ENCODE results near the gene PLEKHO1.

Gene PLEKHO1

GRCh38 chr1:150173141-150173585 lies 23.4 kb downstream of the PLEKHO1 start:
- POLR2A ChIA-PET, result interaction anchor here (0.5 kb wide), 2 partner anchors 61 to 325 kb away, joined by 3 read pairs; no protein-coding TSS in a partner anchor
- no peak overlapping the region for H3K4me3 ChIP-seq (ENCODE audit: low read depth, low read length)
- no peak for DNase-seq (ENCODE audit: low read depth, low spot score)
- TF ChIP-seq, protein P1, sequence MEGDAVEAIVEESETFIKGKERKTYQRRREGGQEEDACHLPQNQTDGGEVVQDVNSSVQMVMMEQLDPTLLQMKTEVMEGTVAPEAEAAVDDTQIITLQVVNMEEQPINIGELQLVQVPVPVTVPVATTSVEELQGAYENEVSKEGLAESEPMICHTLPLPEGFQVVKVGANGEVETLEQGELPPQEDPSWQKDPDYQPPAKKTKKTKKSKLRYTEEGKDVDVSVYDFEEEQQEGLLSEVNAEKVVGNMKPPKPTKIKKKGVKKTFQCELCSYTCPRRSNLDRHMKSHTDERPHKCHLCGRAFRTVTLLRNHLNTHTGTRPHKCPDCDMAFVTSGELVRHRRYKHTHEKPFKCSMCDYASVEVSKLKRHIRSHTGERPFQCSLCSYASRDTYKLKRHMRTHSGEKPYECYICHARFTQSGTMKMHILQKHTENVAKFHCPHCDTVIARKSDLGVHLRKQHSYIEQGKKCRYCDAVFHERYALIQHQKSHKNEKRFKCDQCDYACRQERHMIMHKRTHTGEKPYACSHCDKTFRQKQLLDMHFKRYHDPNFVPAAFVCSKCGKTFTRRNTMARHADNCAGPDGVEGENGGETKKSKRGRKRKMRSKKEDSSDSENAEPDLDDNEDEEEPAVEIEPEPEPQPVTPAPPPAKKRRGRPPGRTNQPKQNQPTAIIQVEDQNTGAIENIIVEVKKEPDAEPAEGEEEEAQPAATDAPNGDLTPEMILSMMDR (IDR thresholded peaks at IDR 0.05; ENCODE audit: insufficient read depth, low read length, missing control alignments), result no peak
- CTCF ChIA-PET, result interaction anchor here (7.7 to 19.0 kb wide), 4 partner anchors 12 to 107 kb away, joined by 52 to 486 read pairs (median 125); partner anchors contain the start of gene VPS45

DNA sequence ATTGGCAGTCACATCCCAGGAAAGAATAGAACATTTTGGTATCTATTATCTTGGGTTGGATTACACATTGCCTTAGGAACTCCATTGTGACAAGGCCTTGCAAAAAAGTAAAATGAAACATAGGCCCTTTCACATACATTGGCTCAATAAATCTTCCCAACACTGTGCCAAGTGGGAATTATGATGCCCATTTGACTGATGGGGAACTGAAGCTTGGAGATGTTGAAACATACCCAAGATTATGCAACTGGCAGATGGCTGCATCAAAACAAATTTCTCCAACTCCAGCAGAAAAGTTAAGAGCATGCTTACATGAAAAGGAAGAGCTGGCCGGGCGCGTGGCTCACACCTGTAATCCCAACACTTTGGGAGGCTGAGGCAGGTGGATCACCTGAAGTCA lies 26.9 kb downstream of the PLEKHO1 start:
- DNase-seq (ENCODE audit: low read depth, low spot score), result no peak
- CTCF ChIA-PET, result interaction anchor here (1.0 to 11.3 kb wide), 5 partner anchors 8 to 103 kb away, joined by 5 to 106 read pairs (median 19); no protein-coding TSS in a partner anchor
- TF ChIP-seq, protein P1 (IDR thresholded peaks at IDR 0.05; ENCODE audit: insufficient read depth, low read length, missing control alignments), result no peak
- H3K4me3 ChIP-seq (ENCODE audit: low read depth, low read length), result no peak overlapping the region
- POLR2A ChIA-PET, result no interaction called here

DNA sequence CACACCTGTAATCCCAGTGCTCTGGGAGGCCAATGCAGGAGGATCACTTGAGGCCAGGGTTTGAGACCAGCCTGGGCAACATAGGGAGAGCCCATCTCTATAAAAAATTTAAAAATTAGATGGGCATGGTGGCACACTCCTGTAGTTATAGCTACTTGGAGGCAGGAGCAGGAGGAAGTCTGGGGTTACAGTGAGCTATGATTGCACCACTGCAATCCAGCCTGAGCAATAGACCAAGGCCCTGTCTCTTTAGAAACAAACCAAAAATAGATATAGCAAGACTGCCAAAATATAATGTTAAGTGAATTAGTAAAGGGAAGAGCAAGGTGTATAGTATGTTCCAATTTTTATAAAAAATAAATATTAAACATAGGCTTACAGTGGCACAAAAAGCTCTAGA lies 28.8 kb downstream of the PLEKHO1 start:
- CTCF ChIA-PET, result interaction anchor here (0.6 to 11.3 kb wide), 9 partner anchors 7 to 217 kb away, joined by 3 to 106 read pairs (median 4); no protein-coding TSS in a partner anchor
- no peak for DNase-seq (ENCODE audit: low read depth, low spot score)
- H3K4me3 ChIP-seq (ENCODE audit: low read depth, low read length), result no peak overlapping the region
- POLR2A ChIA-PET, result no interaction called here
- TF ChIP-seq, protein P1 (IDR thresholded peaks at IDR 0.05; ENCODE audit: insufficient read depth, low read length, missing control alignments), result no peak

DNA sequence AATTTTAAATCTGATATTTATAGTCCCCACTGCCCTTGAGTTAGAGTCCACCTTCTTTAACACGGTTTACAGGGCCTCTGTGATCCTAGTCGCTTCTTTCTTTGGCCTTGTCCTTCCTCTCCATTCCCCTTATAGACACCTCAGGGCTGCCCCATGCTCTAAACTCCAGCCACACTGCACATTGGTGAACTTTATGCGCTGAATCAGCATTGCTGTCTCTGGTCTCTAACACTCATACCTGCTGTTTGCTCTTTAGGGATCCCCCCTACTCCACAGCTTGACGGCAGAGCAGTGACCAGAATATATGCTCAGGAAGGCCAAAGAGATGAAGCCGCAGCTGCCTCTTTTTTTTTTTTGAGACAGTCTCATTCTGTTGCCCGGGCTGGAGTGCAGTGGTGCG lies 30.2 kb downstream of the PLEKHO1 start:
- CTCF ChIA-PET, result interaction anchor here (1.1 to 2.6 kb wide), 3 partner anchors 10 to 107 kb away, joined by 3 to 11 read pairs (median 4); no protein-coding TSS in a partner anchor
- POLR2A ChIA-PET, result no interaction called here

DNA sequence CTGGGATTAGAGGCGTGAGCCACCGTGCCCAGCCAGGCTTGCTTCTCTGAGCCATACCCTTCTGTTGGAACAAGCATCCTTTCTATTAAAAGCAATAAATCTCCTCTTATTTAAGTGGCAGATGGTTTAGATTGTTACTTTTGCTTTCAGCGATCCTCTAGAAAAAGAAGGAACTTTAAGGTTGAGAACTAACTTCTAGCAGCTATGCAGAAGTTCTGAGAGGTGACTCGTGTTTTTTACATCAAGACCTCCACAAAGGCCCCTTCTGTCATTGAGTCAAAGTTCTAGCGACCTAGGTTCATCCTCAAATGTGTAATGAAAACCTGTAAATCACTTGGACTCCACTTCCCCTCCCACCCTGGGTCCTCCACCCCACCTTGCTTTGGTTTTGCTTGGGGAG lies 30.8 kb downstream of the PLEKHO1 start:
- TF ChIP-seq, protein P1 (IDR thresholded peaks at IDR 0.05; ENCODE audit: insufficient read depth, low read length, missing control alignments), result no peak
- no peak for DNase-seq (ENCODE audit: low read depth, low spot score)
- ChIA-PET POLR2A (no interaction called here), CTCF (interaction anchor here (0.8 to 2.6 kb wide), 3 partner anchors 12 to 107 kb away, joined by 3 to 11 read pairs (median 3); no protein-coding TSS in a partner anchor)
- H3K4me3 ChIP-seq (ENCODE audit: low read depth, low read length), result no peak overlapping the region

More for the DNA sequence above, 30.2 kb downstream of the PLEKHO1 start:
- TF ChIP-seq, protein P1 (IDR thresholded peaks at IDR 0.05; ENCODE audit: insufficient read depth, low read length, missing control alignments), result no peak
- H3K4me3 ChIP-seq (ENCODE audit: low read depth, low read length), result no peak overlapping the region
- DNase-seq (ENCODE audit: low read depth, low spot score), result no peak

DNA sequence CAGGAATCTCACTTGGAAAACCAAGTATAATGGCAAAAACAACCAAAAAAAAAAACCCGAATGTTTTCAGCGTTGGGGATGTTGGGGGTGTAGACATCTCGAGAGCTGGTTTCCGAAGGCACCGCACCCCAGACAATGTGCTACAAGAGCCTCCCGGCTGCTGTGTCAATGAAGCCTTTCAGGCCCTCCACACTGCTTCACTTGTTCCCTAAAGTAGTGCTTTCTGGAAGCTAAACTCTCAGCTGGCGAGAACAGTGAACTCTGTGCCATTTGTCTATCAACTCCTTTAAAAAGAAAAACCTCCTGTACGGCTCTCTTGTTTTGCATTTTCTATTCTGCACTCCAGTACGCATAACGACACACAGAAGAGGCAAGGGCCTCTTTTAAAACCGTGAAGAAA lies 32.5 kb downstream of the PLEKHO1 start:
- no peak for DNase-seq (ENCODE audit: low read depth, low spot score)
- CTCF ChIA-PET, result interaction anchor here (0.6 to 2.6 kb wide), 6 partner anchors 8 to 294 kb away, joined by 3 to 11 read pairs (median 5); a partner anchor contains a TSS
- POLR2A ChIA-PET, result no interaction called here
- TF ChIP-seq, protein P1 (IDR thresholded peaks at IDR 0.05; ENCODE audit: insufficient read depth, low read length, missing control alignments), result no peak
- no peak overlapping the region for H3K4me3 ChIP-seq (ENCODE audit: low read depth, low read length)
